ENCODE measurements around the gene EIF4G2.
A peak's percentile ranks its signal among the peaks of the same experiment; 100 is the strongest.

EIF4G2 gene

DNA sequence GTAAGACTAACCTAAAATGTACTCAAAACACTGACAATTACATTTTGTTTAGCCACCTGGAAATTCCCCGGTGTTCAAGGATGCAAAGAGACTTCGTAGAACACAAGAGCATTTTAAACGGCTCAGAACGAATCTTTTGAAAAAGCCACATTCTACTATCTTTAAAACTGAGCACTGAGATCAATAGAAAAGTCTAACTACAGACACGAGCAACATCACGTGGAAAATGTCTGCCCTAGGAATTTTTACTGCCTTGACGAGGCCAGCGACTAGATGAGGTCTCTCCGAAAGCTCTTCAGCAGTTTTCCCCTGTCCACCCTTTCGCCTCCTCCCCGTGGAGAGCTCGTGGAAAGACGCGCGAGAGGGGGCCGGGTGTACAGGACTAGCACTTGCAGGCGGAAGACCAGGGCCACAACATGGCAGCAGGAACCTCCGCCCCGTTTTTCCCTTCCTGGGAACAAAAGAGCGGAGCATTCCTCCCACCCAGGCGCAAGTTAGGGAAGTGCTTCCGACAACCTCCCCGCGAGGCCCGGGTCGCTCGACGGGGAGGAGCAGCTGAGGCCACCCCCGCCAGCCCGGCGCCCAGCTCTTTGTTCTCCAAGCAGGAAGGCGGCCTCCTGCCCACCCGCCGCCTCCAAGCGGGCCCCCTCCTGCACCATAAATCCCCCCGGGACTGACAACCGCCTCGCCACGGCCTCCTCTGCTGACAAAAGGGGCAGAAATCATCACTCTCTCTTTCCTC lies 1.1 kb downstream of the EIF4G2 start:
- DNase-seq: peak; percentile 60

DNA sequence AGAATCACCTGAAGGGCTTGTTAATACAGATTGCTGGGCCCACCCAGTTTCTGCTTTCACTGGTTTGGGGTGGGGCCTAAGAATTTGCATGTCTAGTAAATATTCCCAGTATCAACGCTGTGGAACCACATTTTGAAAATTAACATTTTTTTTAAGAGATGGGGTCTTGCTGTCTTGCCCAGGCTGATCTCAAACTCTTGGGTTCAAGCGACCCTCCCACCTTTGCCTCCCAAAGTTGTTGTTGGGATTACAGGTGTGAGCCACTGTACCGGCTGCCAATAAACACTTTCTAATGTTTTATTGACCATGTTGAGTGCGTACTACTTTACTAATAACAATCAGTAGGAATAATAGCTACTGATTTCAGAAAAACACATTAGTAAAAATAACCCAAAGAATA lies 2.5 kb downstream of the EIF4G2 start:
- no peak for DNase-seq

DNA sequence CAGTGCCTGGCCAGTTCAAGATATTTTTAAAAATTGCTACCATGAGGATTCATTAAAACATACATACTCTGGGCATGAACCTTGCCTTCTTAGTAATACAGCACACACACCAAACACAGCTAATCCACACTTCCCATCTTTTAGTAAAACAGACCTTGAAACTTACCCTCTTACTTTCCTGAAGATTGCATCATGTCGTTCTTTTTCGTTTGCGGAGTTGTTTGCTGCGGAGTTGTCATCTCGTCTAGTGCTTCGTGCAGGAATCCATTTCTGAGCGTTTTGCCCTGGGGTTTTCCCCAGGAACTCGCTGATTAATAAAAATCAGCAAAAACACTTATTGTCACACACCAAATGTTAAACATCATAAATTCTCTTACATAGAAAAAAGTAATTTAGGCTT lies 3.0 kb downstream of the EIF4G2 start:
- DNase-seq: no peak

DNA sequence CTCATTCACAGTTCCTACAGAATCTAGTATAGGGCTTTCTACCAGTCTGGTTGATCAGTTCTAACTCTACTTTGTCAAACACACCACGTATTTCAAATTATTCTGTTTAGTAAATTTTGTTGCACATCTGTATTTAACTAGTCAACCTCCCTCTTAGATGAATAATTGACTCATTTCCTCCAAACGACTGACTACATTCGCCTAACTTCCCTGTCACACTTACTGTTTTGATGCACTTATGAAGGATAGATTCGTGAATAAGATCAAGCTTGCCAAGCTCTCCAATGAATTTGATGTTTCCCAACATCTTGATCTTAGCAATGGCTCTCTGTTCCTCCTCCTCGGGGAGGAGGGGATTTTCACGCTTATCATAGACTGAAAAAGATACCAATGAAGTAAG lies 5.0 kb downstream of the EIF4G2 start:
- no peak for DNase-seq

DNA sequence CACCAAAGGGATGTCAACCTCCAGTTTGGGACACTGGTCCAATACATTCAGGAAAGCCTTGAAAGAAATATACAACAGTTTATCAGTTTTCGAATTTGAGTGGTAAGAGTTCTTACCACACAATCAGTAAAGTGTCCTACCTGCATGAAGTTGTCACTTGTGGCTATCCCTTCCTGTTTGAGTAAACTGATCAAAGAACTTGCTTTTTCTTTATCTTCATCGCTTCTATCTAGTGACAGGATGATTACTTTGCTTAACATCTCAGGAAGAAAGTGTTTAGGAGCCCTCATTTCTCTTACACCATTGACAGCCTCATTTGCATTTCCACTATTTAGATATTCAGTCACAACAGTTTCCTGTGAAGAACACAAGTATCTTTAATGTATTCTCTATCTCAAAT lies 8.4 kb downstream of the EIF4G2 start:
- no peak for DNase-seq

DNA sequence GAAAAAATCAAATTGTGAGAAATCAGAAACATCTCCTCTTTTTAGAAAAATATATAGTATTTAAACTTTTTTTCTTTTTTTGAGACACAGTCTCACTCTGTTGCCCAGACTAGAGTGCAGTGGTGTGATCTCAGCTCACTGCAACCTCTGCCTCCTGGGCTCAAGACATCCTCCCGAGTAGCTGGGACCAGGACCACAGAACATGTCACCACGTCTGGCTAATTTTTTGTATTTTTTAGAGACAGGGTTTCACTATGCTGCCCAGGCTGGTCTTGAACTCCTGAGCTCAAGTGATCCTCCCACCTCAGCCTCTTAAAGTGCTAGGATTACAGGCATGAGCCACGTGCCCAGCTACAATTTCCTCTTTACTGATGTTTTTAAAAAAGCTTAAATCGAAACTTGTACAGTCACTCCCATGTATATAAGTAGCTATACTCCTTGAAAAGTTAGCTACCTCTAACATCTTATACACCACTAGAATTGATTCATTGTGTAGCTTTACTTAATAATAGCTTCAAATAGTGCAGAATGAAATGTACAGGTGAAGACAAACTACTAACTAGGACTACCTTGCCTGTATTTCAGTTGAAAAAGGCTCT lies 10.3 kb downstream of the EIF4G2 start:
- no peak for DNase-seq

DNA sequence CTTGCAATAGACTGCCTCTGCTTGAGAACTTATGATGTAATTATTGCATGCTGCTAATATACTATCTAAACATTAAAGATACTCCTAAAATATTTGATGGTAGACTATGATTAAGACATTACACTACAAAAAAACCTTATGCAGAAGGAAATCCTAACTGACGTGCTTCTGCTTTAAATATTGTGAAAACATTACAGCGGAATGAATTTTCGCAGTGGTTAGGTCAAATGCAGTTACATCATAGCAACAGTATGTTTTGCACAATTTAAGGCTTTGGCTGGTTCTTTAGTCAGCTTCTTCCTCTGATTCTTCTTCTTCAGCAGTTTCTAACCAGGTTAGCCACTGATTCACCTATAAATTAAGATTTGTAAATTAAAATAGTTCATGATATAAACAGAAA lies 11.2 kb downstream of the EIF4G2 start:
- DNase-seq: peak; percentile 61

DNA sequence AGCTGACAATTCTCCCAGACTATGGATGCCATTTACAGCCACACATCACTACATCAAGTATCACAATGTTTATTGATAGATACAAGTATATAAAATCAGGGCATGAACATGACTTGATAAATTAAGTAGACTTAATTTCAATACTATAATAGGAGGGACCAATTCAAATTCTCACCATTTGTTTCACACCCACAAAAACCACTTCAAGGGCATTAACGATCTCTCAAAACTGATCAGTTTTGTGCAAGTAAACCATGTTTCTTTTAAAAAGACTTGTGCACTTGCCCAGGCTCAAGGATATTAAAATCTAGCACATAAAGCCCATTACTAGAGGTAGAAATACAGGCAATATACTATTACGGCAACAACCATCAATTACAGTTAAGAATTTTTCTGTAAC lies 11.7 kb downstream of the EIF4G2 start:
- no peak for DNase-seq

DNA sequence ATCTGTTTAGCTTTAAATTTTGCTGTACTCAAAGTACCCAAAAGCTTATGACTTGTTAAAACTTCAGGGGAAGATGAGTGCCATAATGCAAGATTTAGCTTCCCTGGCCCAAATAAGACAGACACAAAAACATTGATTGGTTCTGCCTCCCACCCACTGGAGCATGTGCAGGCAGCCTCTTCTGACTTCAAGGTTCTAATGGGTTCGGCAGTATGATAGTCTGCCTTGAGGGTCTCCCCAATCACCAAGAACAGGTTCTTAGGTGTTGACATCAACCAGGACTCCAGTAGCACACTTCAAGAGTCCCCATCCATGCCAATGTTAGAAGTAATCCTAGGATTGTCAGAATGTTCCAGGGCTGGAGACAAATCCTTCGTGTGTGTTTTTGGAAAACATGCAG lies 12.5 kb downstream of the EIF4G2 start:
- DNase-seq: no peak

DNA sequence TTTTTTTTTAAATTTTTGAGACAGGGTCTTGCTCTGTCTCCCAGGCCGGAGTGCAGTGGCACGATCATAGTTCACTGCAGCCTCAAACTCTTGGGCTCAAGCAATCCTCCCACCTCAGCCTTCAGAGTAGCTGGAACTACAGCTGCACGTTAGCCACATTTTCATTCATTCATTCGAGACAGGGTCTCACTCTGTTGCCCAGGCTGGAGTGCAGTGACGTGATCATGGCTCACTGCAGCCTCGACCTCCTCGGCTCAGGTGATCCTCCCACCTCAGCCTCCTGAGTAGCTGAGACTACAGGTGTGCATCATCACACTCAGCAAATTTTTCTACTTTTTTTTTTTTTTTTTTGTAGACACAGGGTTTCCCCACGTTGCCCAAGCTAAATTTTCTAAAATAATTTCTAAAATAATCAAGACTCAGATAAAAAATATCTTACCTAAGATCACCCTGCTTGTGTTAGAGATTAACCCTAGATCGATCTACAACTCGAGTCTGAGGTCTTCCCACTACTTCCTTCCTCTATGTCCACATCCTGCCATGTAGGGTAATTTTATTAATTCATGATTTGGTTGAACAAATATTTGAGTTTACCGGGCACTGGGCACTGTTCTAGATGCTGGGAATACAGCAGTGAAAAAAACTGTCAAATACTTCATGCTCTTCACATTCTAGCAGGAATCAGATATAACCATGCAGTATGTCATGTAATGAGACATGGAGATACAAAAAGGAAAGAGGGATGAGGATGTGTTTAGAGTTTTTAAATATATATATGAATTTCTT lies 15.1 kb downstream of the EIF4G2 start:
- DNase-seq: peak; percentile 25

DNA sequence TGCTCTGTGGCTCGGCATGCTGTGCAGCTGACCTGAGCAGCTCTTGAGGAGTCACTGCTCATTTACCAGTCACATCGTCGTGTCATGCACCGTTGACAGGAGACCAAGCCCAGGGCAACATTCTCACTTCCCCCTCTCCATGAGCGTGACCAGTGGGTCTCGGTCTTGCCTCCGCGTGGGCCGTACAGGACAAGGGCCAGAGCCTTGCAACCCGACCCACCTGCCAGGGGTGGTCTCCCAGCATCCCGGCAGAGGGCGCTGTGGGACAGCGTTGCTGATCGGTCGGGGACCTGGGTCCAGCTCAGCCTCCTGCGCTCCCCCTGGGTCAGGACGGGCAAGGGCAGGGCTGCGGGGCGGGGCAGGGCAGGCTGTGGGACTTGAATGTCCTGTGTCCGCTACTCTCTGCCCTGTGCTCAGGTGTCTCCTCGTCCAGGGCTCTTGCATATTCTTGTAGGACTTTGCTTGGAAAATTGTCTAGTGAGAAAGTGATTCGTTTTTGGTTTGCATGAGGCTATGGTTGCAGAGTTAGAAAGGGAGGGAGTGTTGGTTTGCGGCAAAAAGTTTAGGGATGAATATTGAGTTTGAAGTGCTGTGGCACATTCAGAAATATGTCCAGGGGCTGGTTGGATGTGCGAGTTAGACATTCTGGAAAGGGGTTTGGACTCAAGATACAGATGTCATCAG lies 16.2 kb downstream of the EIF4G2 start:
- peak; percentile 93 for DNase-seq

DNA sequence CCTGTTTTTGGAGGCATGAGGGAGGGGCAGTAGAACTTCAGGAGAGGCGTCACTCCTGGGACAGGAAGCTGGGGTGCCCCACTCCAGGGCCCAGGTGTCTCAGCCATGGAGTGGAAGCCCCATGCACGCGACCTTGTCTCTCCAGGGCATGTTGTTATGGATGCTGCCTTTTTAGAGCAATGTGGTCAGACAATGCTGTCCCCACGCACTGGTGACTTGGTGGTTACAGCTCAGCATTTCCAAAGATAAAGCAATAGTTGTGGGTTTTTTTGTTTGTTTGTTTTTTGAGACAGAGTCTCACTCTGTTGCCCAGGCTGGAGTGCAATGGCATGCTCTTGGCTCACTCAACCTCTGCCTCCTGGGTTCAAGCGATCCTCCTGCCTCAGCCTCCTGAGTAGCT lies 22.3 kb downstream of the EIF4G2 start:
- peak; percentile 43 for DNase-seq

DNA sequence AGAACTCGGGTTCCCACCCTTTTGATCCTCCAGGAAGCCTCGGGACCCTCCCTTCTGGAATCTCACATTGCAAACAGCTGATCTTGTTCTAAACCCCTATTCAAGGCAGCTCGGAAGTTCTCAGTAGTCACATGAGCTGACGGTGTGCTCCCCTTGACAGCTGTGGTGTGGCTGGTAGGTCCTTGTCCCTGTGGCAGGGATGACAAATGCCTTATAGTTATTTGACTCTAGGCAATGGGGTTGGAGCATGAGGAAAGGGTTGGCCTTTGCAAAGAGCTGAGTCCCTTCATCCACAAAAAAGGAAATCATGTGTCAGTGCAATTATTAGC lies 23.6 kb downstream of the EIF4G2 start:
- DNase-seq: no peak

DNA sequence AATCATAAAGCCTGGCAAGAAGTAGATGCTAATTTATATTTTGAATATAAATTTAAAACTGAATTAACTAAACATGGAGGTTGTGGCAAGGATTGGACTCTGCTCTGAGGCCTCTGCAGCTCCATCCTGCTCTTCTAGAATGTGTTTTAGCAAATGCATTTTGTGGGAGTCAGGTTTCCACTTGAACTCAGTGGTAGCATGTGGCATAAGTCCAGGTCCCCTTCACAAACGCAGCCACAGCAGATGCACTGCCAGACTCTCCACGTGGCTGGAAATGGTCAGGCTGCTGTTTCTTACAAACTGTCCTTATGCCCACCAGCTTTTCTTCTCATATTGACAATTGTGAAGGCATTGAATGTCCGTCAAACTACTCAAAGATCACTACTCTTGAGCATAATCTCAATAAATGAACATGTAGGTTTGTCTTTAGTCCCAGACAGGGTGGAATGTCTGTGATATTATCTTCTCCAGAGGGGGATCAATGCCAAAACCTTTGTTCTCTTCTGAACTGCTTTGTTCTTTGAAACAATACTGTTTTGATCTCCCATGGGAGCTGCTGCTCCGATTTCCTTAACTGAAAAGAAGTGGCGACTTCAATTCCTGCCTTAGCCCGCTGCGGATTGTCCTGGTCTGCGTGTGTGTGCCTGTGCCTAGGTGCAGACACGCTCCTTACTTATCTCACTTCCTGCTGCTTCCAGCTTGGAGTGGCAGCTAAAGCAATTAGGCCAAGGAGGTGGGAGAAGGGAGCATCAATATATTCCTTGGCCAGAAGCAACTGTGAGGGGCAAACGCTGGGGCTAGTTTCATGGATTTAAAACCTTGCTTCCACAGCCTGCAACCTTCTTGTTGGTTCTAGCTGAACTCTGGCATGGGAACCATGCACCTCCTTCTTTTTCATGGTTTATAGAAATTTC lies 24.2 kb downstream of the EIF4G2 start:
- DNase-seq: no peak

DNA sequence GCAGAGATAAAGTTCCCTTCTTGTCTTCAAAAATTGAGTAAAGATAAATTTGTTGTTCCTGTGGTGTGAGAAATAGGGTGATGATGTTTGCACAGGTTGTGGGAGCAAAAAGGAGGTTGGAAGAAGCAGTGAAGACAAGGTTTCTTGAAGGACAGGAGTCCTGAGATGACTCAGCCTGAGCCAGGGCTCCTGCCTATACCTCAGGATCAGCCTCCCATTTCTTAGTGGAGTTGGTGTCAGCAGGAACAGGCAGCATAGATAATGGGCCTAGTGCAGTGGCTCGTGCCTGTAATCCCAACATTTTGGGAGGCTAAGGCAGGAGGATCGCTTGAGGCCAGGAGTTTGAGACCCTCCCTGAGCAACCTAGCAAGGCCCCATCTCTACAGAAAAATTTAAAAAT lies 28.7 kb downstream of the EIF4G2 start:
- no peak for DNase-seq

DNA sequence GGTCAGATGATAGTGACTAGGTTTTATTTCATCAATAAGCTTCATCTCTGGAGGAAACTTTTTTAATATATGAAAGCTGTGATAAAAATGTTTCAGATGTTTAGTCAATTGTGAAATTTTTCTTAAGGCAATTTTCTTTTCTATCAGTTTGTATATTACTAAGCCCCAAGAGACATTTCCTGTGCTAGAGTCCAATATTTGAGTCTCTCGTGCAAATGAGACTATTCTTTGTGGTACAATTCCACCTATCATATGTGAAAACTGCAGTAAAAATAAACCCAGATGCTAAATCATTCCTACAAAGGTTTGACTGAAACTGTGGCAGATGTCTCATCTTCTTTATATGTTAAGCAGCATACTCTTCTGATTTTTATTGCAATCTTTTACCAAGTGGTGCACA lies 29.6 kb downstream of the EIF4G2 start:
- DNase-seq: no peak

DNA sequence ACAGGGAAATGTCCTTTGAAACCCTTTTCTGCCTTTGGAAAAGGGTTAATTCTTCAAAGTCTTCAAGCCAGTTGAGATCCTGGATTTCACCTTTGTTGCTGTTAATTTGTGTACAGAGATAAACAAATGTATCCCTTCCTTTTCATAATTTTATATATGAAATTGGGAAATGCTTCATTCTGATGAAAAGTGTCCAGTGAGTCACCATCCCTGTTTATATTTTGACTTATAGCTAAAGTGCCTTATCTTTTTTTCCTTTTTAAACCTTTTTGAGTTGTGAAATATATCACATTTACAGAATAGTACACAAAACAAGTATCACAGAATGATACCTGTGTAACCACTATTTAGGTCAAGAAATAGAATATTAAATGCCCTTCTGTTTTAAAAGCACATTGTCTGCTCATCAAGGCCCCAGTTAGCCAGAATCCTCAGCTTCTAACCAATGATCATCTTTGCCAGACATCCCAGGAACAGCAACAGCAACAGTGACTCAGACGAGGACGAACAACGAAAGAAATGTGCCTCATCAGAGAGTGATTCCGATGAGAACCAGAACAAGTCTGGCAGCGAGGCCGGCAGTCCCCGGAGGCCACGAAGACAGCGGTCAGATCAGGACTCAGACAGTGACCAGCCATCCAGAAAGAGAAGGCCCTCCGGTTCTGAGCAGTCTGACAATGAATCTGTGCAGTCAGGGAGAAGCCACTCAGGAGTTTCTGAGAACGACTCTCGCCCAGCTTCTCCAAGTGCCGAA lies 30.3 kb downstream of the EIF4G2 start:
- DNase-seq: no peak

DNA sequence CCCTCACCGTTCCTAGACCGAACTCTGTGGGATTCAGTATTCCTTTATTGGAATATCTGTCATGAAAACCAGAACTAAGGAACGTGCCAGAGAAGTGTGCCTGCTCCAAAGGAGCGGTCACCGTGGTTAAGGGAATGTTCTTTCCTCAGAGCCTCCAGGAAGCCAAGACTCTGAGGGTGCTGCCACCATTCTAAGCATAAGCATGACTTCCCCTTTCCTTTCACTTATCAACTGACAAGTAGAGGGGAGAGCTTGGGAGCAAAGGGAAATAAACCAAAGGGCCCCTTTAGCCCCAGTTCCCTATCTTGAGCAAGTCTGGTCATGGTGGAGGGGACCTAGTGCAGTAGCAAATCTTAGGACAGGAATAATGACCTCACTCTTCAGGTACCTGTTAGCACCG lies 30.9 kb downstream of the EIF4G2 start:
- DNase-seq: peak; percentile 36

DNA sequence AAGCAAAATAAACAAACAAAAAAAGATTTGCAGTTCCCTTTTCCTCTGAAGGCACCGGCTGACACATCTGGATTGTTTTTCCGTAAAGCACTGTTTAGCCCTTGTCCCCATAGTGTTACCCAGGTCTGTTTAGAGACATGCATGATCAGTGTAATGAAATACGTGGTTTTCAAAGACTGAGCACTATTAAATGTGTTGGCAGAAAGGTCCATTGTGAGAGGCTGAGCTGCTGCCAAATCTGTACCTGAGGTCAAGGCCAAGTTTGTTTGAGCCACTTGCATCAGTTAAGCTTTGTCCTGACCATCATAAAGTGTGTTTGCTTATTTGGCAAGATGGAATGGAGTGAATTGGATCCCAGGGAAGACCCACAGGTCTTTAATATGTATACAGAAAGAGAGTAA lies 31.3 kb downstream of the EIF4G2 start:
- DNase-seq: no peak

DNA sequence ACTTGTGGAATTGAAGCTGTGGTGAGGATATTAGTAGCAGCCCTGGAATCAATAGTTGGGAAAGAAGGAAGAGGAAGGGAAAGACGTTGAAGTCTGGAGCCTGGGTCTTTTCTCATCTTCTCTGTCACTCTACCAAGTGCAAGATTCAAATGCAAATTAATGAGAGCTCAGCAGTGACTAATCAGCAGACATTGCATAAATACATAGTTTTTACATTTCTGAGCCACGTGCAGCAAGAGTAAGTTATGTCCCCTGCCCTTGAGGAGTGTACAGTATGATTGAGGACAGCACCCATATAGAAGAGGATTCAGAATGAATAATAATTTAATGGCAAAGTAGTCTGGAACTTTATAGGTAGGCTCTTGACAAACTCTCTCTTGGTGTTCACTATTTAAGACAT lies 33.9 kb downstream of the EIF4G2 start:
- no peak for DNase-seq

DNA sequence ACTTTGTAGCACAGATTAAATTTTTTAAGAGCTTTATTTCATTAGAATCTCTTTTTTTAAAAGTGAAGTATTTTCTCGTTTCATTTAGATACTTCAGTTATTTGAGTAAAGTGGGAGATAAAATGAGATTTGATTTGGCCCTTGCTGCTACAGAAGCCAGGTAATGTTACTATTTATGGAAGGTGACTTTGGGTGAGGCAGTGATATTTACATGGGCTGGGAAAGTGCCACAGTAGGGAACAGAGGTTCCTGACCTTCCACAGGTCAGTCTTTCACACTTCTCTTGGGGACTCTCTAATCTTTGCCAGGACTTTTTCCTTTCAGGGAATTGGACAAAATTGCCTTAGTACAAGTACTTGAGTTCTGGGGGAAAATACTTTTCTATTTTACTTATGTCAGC lies 37.3 kb downstream of the EIF4G2 start:
- DNase-seq: no peak
